ENCODE data around the gene DVL3. TPM values are rescaled to one million over a fixed set of nuclear protein-coding genes. Genes with fewer than 3 reads are reported as not detected.

Gene DVL3
- total RNA-seq, 1 experiment from 2014 or later: 60.7 TPM

DNA sequence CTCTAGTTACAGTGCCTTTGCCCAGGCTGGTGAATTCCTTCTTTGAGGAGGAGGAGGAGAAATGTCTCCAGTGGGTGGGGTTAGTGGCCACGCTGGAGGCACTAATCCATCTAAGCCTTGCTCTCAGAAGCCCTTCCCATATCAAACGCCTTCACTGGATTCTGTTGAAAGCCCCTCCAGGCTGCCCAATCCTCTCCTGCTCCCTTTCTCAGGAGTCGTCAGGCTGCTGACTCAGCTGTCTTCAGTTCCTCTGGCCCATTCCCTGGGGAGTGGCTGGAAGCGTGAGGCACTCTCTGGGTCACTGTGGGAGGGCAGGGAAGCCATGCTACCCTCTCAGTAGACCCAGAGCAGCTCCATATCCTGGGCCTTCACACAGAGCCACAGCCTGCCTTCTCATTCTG lies 22.2 kb downstream of the DVL3 start:
- peak overlapping the region; percentile 96 for H3K9ac ChIP-seq (ENCODE audit: low read length)
- H3K4me3 ChIP-seq (replicated peaks in 1 of 2; ENCODE audit: low read depth in 1 of 2, low read length in 2 of 2): peak overlapping the region; percentile 96
- H3K4me2 ChIP-seq (ENCODE audit: low read length): peak overlapping the region; percentile 89
- peaks cover 51% of the 10 kb centered on the region for H3K79me2 ChIP-seq (ENCODE audit: insufficient read depth, low read length)
- intact Hi-C loops (cut with micrococcal nuclease): loop anchor here (2.0 kb wide), 1 partner anchor 71 kb away; the partner anchor contains the start of genes ALG3 and EEF1AKMT4
- no peak for ATAC-seq
- no peak overlapping the region for H2AFZ ChIP-seq (ENCODE audit: low read depth, low read length, poor library complexity, severe bottlenecking)
- RAD21 ChIA-PET (ENCODE audit: low non-redundant PET in 1 of 2, low total read pairs in 2 of 2, uncharacterized antibody in 2 of 2, unreplicated experiment in 2 of 2): no interaction called here
- peak overlapping the region; percentile 92 for H3K27ac ChIP-seq (ENCODE audit: low read depth, low read length)
- peaks cover 39 to 52% of the 10 kb centered on the region in 2 experiments for H3K36me3 ChIP-seq (ENCODE audit: control insufficient read depth in 1 of 2, insufficient read depth in 2 of 2, low read length in 2 of 2)
- H3K9me2 ChIP-seq (ENCODE audit: insufficient read depth): no peaks in the 10 kb centered on the region
- TF ChIP-seq EZH2phosphoT487 (IDR thresholded peaks at IDR 0.05; ENCODE audit: borderline replicate concordance) (no peak), EZH2 (IDR thresholded peaks at IDR 0.05) (no peak), ZNF274 (IDR thresholded peaks at IDR 0.05; ENCODE audit: low read depth, low read length) (no peak)
- DNase-seq (ENCODE audit: low read depth, low spot score): no peak
- H3K9me3 ChIP-seq (ENCODE audit: control insufficient read depth in 1 of 2, insufficient read depth in 1 of 2, low read depth in 1 of 2, low read length in 2 of 2): no peaks in the 10 kb centered on the region
- POLR2A ChIA-PET: interaction anchor here (1.2 kb wide), 2 partner anchors 7 to 9 kb away, joined by 4 to 12 read pairs; partner anchors contain the start of gene ABCF3
- no TSS peak for BruUV-seq (replicated peaks)
- H3K4me1 ChIP-seq (ENCODE audit: control insufficient read depth in 1 of 2, insufficient read depth in 2 of 2, low read length in 2 of 2): peaks cover 10 to 30% of the 10 kb centered on the region in 2 experiments
- CTCF ChIA-PET: interaction anchor here (1.6 kb wide), 1 partner anchor 9 kb away, joined by 5 read pairs; the partner anchor contains the start of gene ABCF3
- H3K27me3 ChIP-seq (ENCODE audit: insufficient read depth, low read length): no peaks in the 10 kb centered on the region
- H4K20me1 ChIP-seq (ENCODE audit: insufficient read depth): no peaks in the 10 kb centered on the region

GRCh38 chr3:184177767-184178306 lies 22.7 kb downstream of the DVL3 start:
- no peaks in the 10 kb centered on the region for H3K9me3 ChIP-seq (ENCODE audit: control insufficient read depth in 1 of 2, insufficient read depth in 1 of 2, low read depth in 1 of 2, low read length in 2 of 2)
- ATAC-seq (no peak), DNase-seq (ENCODE audit: low read depth, low spot score) (no peak)
- H3K4me1 ChIP-seq (ENCODE audit: control insufficient read depth in 1 of 2, insufficient read depth in 2 of 2, low read length in 2 of 2): peaks cover 10 to 30% of the 10 kb centered on the region in 2 experiments
- intact Hi-C loops (cut with micrococcal nuclease): loop anchor here (2.0 kb wide), 1 partner anchor 71 kb away; the partner anchor contains the start of genes ALG3 and EEF1AKMT4
- peaks cover 51% of the 10 kb centered on the region for H3K79me2 ChIP-seq (ENCODE audit: insufficient read depth, low read length)
- no peak overlapping the region for H3K9ac ChIP-seq (ENCODE audit: low read length)
- ChIA-PET POLR2A (no interaction called here), CTCF (no interaction called here), RAD21 (ENCODE audit: low non-redundant PET in 1 of 2, low total read pairs in 2 of 2, uncharacterized antibody in 2 of 2, unreplicated experiment in 2 of 2) (no interaction called here)
- peak overlapping the region; percentile 92 for H3K27ac ChIP-seq (ENCODE audit: low read depth, low read length)
- peak overlapping the region; percentile 89 for H3K4me2 ChIP-seq (ENCODE audit: low read length)
- H4K20me1 ChIP-seq (ENCODE audit: insufficient read depth): no peaks in the 10 kb centered on the region
- BruUV-seq (replicated peaks): no TSS peak
- no peaks in the 10 kb centered on the region for H3K9me2 ChIP-seq (ENCODE audit: insufficient read depth)
- no peak overlapping the region for H2AFZ ChIP-seq (ENCODE audit: low read depth, low read length, poor library complexity, severe bottlenecking)
- H3K27me3 ChIP-seq (ENCODE audit: insufficient read depth, low read length): no peaks in the 10 kb centered on the region
- TF ChIP-seq, protein P1, sequence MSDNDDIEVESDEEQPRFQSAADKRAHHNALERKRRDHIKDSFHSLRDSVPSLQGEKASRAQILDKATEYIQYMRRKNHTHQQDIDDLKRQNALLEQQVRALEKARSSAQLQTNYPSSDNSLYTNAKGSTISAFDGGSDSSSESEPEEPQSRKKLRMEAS (IDR thresholded peaks at IDR 0.05): no peak
- TF ChIP-seq JUND (IDR thresholded peaks at IDR 0.05) (no peak), ZBTB33 (IDR thresholded peaks at IDR 0.05; ENCODE audit: extremely low read depth, insufficient replicate concordance, low read length) (no peak), POLR2AphosphoS5 (IDR thresholded peaks at IDR 0.05; ENCODE audit: low read depth, low read length) (no peak), ELF1 (IDR thresholded peaks at IDR 0.05; ENCODE audit: borderline replicate concordance, low read depth) (no peak)
- TF ChIP-seq, protein P2, sequence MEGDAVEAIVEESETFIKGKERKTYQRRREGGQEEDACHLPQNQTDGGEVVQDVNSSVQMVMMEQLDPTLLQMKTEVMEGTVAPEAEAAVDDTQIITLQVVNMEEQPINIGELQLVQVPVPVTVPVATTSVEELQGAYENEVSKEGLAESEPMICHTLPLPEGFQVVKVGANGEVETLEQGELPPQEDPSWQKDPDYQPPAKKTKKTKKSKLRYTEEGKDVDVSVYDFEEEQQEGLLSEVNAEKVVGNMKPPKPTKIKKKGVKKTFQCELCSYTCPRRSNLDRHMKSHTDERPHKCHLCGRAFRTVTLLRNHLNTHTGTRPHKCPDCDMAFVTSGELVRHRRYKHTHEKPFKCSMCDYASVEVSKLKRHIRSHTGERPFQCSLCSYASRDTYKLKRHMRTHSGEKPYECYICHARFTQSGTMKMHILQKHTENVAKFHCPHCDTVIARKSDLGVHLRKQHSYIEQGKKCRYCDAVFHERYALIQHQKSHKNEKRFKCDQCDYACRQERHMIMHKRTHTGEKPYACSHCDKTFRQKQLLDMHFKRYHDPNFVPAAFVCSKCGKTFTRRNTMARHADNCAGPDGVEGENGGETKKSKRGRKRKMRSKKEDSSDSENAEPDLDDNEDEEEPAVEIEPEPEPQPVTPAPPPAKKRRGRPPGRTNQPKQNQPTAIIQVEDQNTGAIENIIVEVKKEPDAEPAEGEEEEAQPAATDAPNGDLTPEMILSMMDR (IDR thresholded peaks at IDR 0.05 in 2 of 3, conservative IDR thresholded peaks at IDR 0.05 in 1 of 3; ENCODE audit: borderline replicate concordance in 1 of 3, insufficient read depth in 1 of 3, low read depth in 2 of 3, low read length in 2 of 3): no peak
- no peak overlapping the region for H3K4me3 ChIP-seq (replicated peaks in 1 of 2; ENCODE audit: low read depth in 1 of 2, low read length in 2 of 2)
- H3K36me3 ChIP-seq (ENCODE audit: control insufficient read depth in 1 of 2, insufficient read depth in 2 of 2, low read length in 2 of 2): peaks cover 43 to 57% of the 10 kb centered on the region in 2 experiments
